Lower leg skin (tissue), 4 donors: ENCODE measurements around the gene CCDC136. TPM values are rescaled to one million over a fixed set of nuclear protein-coding genes. Genes with fewer than 3 reads are reported as not detected.

ENCODE experiments used
- DNase-seq, 2 donors: peaks; one replicate each; pipeline ENCODE4 v3.0.0-alpha.2; 2019; ENCODE audit warnings: low spot score in 2 of 2
- H3K4me3 ChIP-seq: fragments of 200-600 bp; sonication (generic); 2 replicates; pipeline ENCODE4 v1.5.1; 2017; ENCODE audit warnings: mild to moderate bottlenecking, low read depth; ENCODE audit not compliant: poor library complexity, severe bottlenecking
- CTCF ChIP-seq, 3 donors: fragments of 450-650 bp; IDR thresholded peaks; one replicate each; pipeline ENCODE4 v1.5.1; 2016; ENCODE audit warnings: antibody characterized with exemption in 3 of 3, mild to moderate bottlenecking in 3 of 3, moderate library complexity in 2 of 3
- POLR2A ChIP-seq, 2 donors: fragments of 450-650 bp; IDR thresholded peaks; one replicate each; pipeline ENCODE4 v1.6.1; 2016 to 2017; ENCODE audit warnings: antibody characterized with exemption in 2 of 2, mild to moderate bottlenecking in 1 of 2, moderate library complexity in 1 of 2
- WGBS, 2 donors: methylation state at CpG; one replicate each; pipeline ENCODE4 v1.1.5; 2018; 5-methylcytosine and 5-hydroxymethylcytosine counted together
- intact Hi-C: fragments of 100-400 bp; cut with DNase I; formaldehyde crosslinking; loops from one replicate; pipeline ENCODE4 v1.15.0; 2023; ENCODE audit warnings: low total_unique reads
- total RNA-seq, 4 donors: library from RNA; depleted of rRNA; stranded (reverse); fragments of >200 nt; gene quantifications; one replicate each; pipeline ENCODE4 v1.1.0, GENCODE V29; 2016

CCDC136 gene
- total RNA-seq, result 1 to 10 TPM in 3 of 4 donors, not detected in 1; 1.4 to 2.3 (median 1.8) TPM

GRCh38 chr7:128791121-128791971, at the start of gene CCDC136:
CCDC136 (plus strand) TSS chr7:128791968; CDS start chr7:128792412, 444 bp downstream.
- peak within 1 kb of the TSS; percentile 71 for H3K4me3 ChIP-seq
- TF ChIP-seq POLR2A (IDR thresholded peaks at IDR 0.05) (no peak), CTCF (IDR thresholded peaks at IDR 0.05) (no peak)
- intact Hi-C loops, result no loop called here
- peak; percentile 32 to 94 for DNase-seq
- 0 to 3% methylated on average over 29 to 50 of the region's 80 CpGs for WGBS, 2 donors

GRCh38 chr7:128742206-128742605, 49.6 kb upstream of the CCDC136 start:
- no peak for DNase-seq
- TF ChIP-seq CTCF (IDR thresholded peaks at IDR 0.05) (no peak), POLR2A (IDR thresholded peaks at IDR 0.05) (no peak)
- no peak overlapping the region for H3K4me3 ChIP-seq
- intact Hi-C loops, result no loop called here
- 63 to 71% methylated on average over 4 of the region's 4 CpGs for WGBS, 2 donors

- TF ChIP-seq CTCF (IDR thresholded peaks at IDR 0.05), result no peak
- no peak for TF ChIP-seq POLR2A (IDR thresholded peaks at IDR 0.05)
- H3K4me3 ChIP-seq, result no peak overlapping the region
- intact Hi-C loops, result no loop called here
- peak in 1 of 2 donors; percentile 27 for DNase-seq
- 69 to 74% methylated on average over 7 of the region's 7 CpGs for WGBS, 2 donors
These were observed 48.5 kb upstream of the CCDC136 start for GRCh38 chr7:128743112-128743772.

- DNase-seq, result no peak
- intact Hi-C loops, result no loop called here
- WGBS, 2 donors, result 50 to 55% methylated on average over 2 of the region's 2 CpGs
- H3K4me3 ChIP-seq, result no peak overlapping the region
- no peak for TF ChIP-seq CTCF (IDR thresholded peaks at IDR 0.05)
- TF ChIP-seq POLR2A (IDR thresholded peaks at IDR 0.05), result no peak
These were observed 47.3 kb upstream of the CCDC136 start for GRCh38 chr7:128744366-128744905.

- no peak for TF ChIP-seq POLR2A (IDR thresholded peaks at IDR 0.05)
- no peak for TF ChIP-seq CTCF (IDR thresholded peaks at IDR 0.05)
These were observed 46.1 kb upstream of the CCDC136 start for GRCh38 chr7:128745706-128746105.

More at GRCh38 chr7:128745706-128746105, 46.1 kb upstream of the CCDC136 start:
- 66 to 68% methylated on average over 1 of the region's 1 CpG for WGBS, 2 donors
- no peak for DNase-seq
- intact Hi-C loops, result no loop called here
- no peak overlapping the region for H3K4me3 ChIP-seq
